OCI-LY1 (cell line): ENCODE measurements around the gene GNG2.

Experiments
- H2AFZ ChIP-seq: fragments of 200-600 bp; sonication (generic), shearing (Covaris generic); 2 replicates; pipeline ENCODE4 v1.6.0; 2014; ENCODE audit warnings: antibody characterized with exemption, mild to moderate bottlenecking, low read length
- H3F3A ChIP-seq: fragments of 200-600 bp; sonication (generic), shearing (Covaris generic); 2 replicates; pipeline ENCODE4 v1.6.0; 2014; ENCODE audit warnings: mild to moderate bottlenecking, antibody characterized with exemption, low read length, moderate library complexity; ENCODE audit not compliant: insufficient read depth
- H3K27ac ChIP-seq: fragments of 200-600 bp; sonication (generic); 2 replicates; pipeline ENCODE4 v1.5.1; 2014; ENCODE audit warnings: low read length, mixed run types, mild to moderate bottlenecking, low read depth; ENCODE audit not compliant: poor library complexity, severe bottlenecking
- H3K27me3 ChIP-seq: fragments of 200-600 bp; sonication (generic); 2 replicates; pipeline ENCODE4 v1.6.0; 2014; ENCODE audit warnings: antibody characterized with exemption, mild to moderate bottlenecking, low read length, moderate library complexity; ENCODE audit not compliant: insufficient read depth
- H3K36me3 ChIP-seq: fragments of 200-600 bp; sonication (generic); 2 replicates; pipeline ENCODE4 v1.6.1; 2014; ENCODE audit warnings: mild to moderate bottlenecking, antibody characterized with exemption, low read length, moderate library complexity, mixed read lengths; ENCODE audit not compliant: insufficient read depth
- H3K4me1 ChIP-seq: fragments of 200-600 bp; sonication (generic); 2 replicates; pipeline ENCODE4 v1.5.1; 2014; ENCODE audit warnings: mild to moderate bottlenecking, low read length, moderate library complexity; ENCODE audit not compliant: insufficient read depth, severe bottlenecking
- H3K4me2 ChIP-seq: fragments of 200-600 bp; sonication (generic), shearing (Covaris generic); 2 replicates; pipeline ENCODE4 v1.6.1; 2014; ENCODE audit warnings: low read length
- H3K4me3 ChIP-seq: fragments of 200-600 bp; sonication (generic); 2 replicates; pipeline ENCODE4 v1.5.1; 2014; ENCODE audit warnings: low read length, low read depth, mild to moderate bottlenecking, mixed read lengths; ENCODE audit not compliant: poor library complexity, severe bottlenecking
- H3K79me2 ChIP-seq: fragments of 200-600 bp; shearing (Covaris generic); 2 replicates; pipeline ENCODE4 v1.6.1; 2016; ENCODE audit warnings: mixed run types, low read length, mixed read lengths; ENCODE audit not compliant: insufficient read depth
- H3K9ac ChIP-seq: fragments of 200-600 bp; sonication (generic), shearing (Covaris generic); 2 replicates; pipeline ENCODE4 v1.6.1; 2014; ENCODE audit warnings: mild to moderate bottlenecking, low read length, mixed read lengths
- H3K9me2 ChIP-seq: fragments of 200-600 bp; sonication (generic), shearing (Covaris generic); 2 replicates; pipeline ENCODE4 v1.6.1; 2014; ENCODE audit warnings: low read depth, mild to moderate bottlenecking, low read length, mixed read lengths
- H3K9me3 ChIP-seq: fragments of 200-600 bp; shearing (Covaris generic); 2 replicates; pipeline ENCODE4 v1.6.1; 2014; ENCODE audit warnings: low read length, mixed read lengths
- H4K20me1 ChIP-seq: fragments of 200-600 bp; sonication (generic), shearing (Covaris generic); 2 replicates; pipeline ENCODE4 v1.6.0; 2016; ENCODE audit warnings: mild to moderate bottlenecking, low read length; ENCODE audit not compliant: insufficient read depth
- EZH2 ChIP-seq: fragments of 200-600 bp; sonication (generic), shearing (Covaris generic); IDR thresholded peaks from 2 replicates; pipeline ENCODE4 v1.8.0; 2017; ENCODE audit warnings: borderline replicate concordance, mixed run types, mild to moderate bottlenecking, antibody characterized with exemption, low read length, moderate library complexity, mixed read lengths
- TF ChIP-seq, protein P1 (sequence below): fragments of 200-600 bp; sonication (generic), shearing (Covaris generic); IDR thresholded peaks from 2 replicates; pipeline ENCODE4 v1.5.1; 2017; ENCODE audit warnings: mild to moderate bottlenecking, antibody characterized with exemption, low read length, moderate library complexity, mixed read lengths

The GNG2 gene

DNA sequence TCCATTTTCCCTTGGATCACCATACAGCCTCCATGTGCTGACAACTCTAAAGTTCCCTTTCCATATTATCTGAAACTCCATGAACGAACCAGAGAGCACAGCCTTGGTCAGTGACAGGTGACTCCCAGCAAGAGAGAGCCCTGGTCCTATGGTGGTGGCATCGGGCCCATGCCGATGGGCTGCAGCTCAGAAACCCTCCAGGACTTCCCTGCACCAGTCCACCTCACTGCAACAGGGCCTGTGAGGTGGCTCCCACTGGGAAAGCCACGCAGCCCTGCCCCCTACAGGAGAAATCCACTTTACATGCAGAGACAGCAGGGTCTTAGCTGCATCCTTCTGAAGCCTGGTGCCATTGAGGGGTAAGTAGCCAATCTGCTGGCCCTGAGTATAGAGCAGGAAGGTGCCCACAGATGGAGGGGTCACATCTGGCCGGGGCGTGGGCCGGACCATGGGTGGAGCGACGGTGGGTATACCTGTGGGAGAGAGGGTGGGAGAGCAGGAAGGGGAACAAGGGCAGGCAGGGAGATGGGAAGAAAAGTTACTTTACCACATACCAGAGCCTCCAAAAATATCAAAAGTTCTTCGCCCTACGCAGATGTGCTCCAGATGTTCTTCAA is 153.7 kb downstream of the GNG2 start:
- H3K9me3 ChIP-seq, result no peaks in the 10 kb centered on the region
- H2AFZ ChIP-seq, result no peak overlapping the region
- H3K27me3 ChIP-seq, result no peaks in the 10 kb centered on the region
- no peaks in the 10 kb centered on the region for H3K4me1 ChIP-seq
- no peak overlapping the region for H3K27ac ChIP-seq
- no peak for TF ChIP-seq EZH2
- TF ChIP-seq, protein P1, sequence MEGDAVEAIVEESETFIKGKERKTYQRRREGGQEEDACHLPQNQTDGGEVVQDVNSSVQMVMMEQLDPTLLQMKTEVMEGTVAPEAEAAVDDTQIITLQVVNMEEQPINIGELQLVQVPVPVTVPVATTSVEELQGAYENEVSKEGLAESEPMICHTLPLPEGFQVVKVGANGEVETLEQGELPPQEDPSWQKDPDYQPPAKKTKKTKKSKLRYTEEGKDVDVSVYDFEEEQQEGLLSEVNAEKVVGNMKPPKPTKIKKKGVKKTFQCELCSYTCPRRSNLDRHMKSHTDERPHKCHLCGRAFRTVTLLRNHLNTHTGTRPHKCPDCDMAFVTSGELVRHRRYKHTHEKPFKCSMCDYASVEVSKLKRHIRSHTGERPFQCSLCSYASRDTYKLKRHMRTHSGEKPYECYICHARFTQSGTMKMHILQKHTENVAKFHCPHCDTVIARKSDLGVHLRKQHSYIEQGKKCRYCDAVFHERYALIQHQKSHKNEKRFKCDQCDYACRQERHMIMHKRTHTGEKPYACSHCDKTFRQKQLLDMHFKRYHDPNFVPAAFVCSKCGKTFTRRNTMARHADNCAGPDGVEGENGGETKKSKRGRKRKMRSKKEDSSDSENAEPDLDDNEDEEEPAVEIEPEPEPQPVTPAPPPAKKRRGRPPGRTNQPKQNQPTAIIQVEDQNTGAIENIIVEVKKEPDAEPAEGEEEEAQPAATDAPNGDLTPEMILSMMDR, result peak; percentile 47
- H3F3A ChIP-seq, result no peaks in the 10 kb centered on the region
- H3K4me3 ChIP-seq, result no peak overlapping the region
- H3K36me3 ChIP-seq, result peaks cover 27% of the 10 kb centered on the region
- no peaks in the 10 kb centered on the region for H3K9me2 ChIP-seq
- H3K79me2 ChIP-seq, result no peaks in the 10 kb centered on the region
- no peaks in the 10 kb centered on the region for H4K20me1 ChIP-seq
- no peak overlapping the region for H3K4me2 ChIP-seq
- no peak overlapping the region for H3K9ac ChIP-seq

DNA sequence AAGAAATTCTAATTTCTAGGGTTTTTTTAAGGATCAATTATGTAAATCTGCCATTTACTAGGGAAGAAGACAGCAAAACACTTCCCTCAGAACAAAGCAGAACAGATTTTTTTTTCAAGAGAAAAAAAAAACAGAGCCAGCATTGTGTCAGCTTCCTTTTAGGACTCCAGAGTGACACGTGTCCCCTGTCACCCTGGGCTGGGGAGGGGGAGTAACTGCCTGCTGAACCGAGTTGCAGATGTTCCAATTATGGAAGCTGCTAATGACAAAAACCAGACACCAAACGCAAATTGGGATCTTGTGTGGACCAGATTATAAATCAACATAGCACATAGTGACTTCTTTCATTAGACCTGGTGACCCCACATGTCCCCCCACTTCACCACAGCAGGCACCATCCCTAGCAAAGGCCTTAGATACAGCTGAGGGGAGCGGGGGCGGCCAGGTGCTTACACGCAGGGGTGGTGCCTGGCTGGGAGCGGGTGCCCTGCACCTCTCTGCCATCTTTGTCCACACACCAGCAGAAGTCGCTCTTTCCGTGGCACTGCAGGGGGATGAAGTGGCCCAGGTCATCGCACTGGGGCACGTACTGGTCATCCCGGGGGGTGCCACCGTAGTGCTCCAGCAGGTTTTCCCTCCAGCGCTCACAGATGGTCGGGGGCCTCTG is 154.3 kb downstream of the GNG2 start:
- Histone ChIP-seq H3K4me3 (no peak overlapping the region), H3K79me2 (no peaks in the 10 kb centered on the region), H3K4me2 (no peak overlapping the region), H3K27me3 (no peaks in the 10 kb centered on the region), H3F3A (no peaks in the 10 kb centered on the region), H4K20me1 (no peaks in the 10 kb centered on the region), H3K4me1 (no peaks in the 10 kb centered on the region), H3K36me3 (peaks cover 21% of the 10 kb centered on the region), H3K9me2 (no peaks in the 10 kb centered on the region), H3K9me3 (no peaks in the 10 kb centered on the region), H3K27ac (no peak overlapping the region), H2AFZ (no peak overlapping the region), H3K9ac (no peak overlapping the region)
- no peak for TF ChIP-seq EZH2
- TF ChIP-seq, protein P1, result no peak

DNA sequence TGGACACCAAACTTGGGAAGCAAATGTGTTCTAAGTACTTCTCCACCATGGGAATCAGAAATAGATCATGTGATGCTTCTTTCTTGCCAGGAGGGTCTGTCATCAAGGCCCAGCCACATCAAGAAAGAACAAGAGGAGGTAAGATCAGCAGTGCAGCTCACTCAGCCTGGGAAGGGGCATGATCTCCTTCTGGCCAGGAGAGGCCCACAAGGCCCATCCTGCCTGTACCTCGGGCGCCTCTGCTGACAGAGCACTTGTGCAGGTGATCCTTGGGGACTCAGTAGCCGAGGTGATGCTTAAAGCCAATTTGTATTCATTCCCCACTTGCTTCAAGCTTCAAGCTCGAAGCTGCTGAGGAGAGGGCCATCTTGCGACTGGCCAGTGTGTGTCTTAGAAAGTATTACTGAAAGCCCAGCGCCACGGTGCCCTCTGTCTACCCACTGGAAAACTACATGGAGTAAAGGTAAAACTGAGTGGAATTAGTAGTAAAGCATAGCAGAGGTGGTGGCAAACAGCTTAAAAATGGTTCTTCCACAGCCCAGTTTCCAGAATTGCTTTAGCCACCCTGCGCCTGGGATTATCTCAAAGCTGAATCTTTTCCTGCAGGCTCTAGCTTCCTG is 155.1 kb downstream of the GNG2 start:
- no peak for TF ChIP-seq EZH2
- TF ChIP-seq, protein P1, result no peak
- H3F3A ChIP-seq, result no peaks in the 10 kb centered on the region
- H3K4me1 ChIP-seq, result no peaks in the 10 kb centered on the region
- no peaks in the 10 kb centered on the region for H3K79me2 ChIP-seq
- H3K27ac ChIP-seq, result no peak overlapping the region
- H3K9ac ChIP-seq, result no peak overlapping the region
- H3K27me3 ChIP-seq, result no peaks in the 10 kb centered on the region
- no peak overlapping the region for H3K4me2 ChIP-seq
- H4K20me1 ChIP-seq, result no peaks in the 10 kb centered on the region
- H3K9me2 ChIP-seq, result no peaks in the 10 kb centered on the region
- H3K4me3 ChIP-seq, result no peak overlapping the region
- H2AFZ ChIP-seq, result no peak overlapping the region
- H3K36me3 ChIP-seq, result peaks cover 13% of the 10 kb centered on the region
- H3K9me3 ChIP-seq, result no peaks in the 10 kb centered on the region
